PC-3 (cell line): ENCODE results near the gene HECTD1. TPM values are rescaled to one million over a fixed set of nuclear protein-coding genes. Genes with fewer than 3 reads are reported as not detected.

Experiments
- ATAC-seq: fragments of 200-7000 bp; cut with Tn5 transposase; 2 replicates; pipeline ENCODE4 v1.9.1; 2020; ENCODE audit warnings: mild to moderate bottlenecking, moderate library complexity
- BruUV-seq: library from RNA; stranded (reverse); fragments of 400-500 nt; replicated peaks from 2 replicates; lab custom pipeline; 2021; lab: Mats Ljungman, UMichigan
- CTCF ChIA-PET: fragments of 300-600 bp; sonication (Branson Sonifier 250); formaldehyde crosslinking; loops from one replicate; lab custom pipeline; 2022; ENCODE audit warnings: antibody characterized with exemption; lab: Charles Lee
- POLR2A ChIA-PET: fragments of 300-600 bp; sonication (Branson Sonifier 250); formaldehyde crosslinking; loops from one replicate; lab custom pipeline; 2022; ENCODE audit warnings: antibody characterized with exemption; ENCODE audit not compliant: unreplicated experiment; lab: Charles Lee
- DNase-seq: peaks from one replicate; pipeline ENCODE4 v3.0.0-alpha.2; 2015
- H2AFZ ChIP-seq: fragments of 300-600 bp; sonication (generic); 2 replicates; pipeline ENCODE4 v1.6.0; 2016; ENCODE audit warnings: antibody characterized with exemption, low read length
- H3F3A ChIP-seq: fragments of 300-600 bp; sonication (generic); one replicate; pipeline ENCODE4 v1.6.0; 2017; ENCODE audit warnings: antibody characterized with exemption, low read length, control low read depth, mild to moderate bottlenecking; ENCODE audit not compliant: unreplicated experiment
- H3K27ac ChIP-seq: fragments of 300-600 bp; sonication (generic); 2 replicates; pipeline ENCODE4 v1.5.1; 2016; ENCODE audit warnings: mild to moderate bottlenecking, low read length
- H3K27me3 ChIP-seq: fragments of 300-600 bp; sonication (generic); 2 replicates; pipeline ENCODE4 v1.6.1; 2016; ENCODE audit warnings: low read length, mixed read lengths
- H3K36me3 ChIP-seq: fragments of 300-600 bp; sonication (generic); 2 replicates; pipeline ENCODE4 v1.6.1; 2016; ENCODE audit warnings: low read depth, mixed run types, low read length, mixed read lengths
- H3K4me1 ChIP-seq: fragments of 300-600 bp; sonication (generic); 2 replicates; pipeline ENCODE4 v1.5.1; 2016; ENCODE audit warnings: low read length; ENCODE audit not compliant: insufficient read depth
- H3K4me2 ChIP-seq: fragments of 300-600 bp; sonication (generic); 2 replicates; pipeline ENCODE4 v1.6.0; 2016; ENCODE audit warnings: low read length
- H3K4me3 ChIP-seq: fragments of 300-600 bp; sonication (generic); 2 replicates; pipeline ENCODE4 v1.5.1; 2016; ENCODE audit warnings: mild to moderate bottlenecking, low read length, mixed read lengths
- H3K79me2 ChIP-seq: fragments of 300-600 bp; sonication (generic); 2 replicates; pipeline ENCODE4 v1.6.1; 2017; ENCODE audit warnings: low read length, mixed read lengths
- H3K9ac ChIP-seq: fragments of 300-600 bp; sonication (generic); 2 replicates; pipeline ENCODE4 v1.6.0; 2016; ENCODE audit warnings: mild to moderate bottlenecking, low read length
- H3K9me2 ChIP-seq: fragments of 300-600 bp; sonication (generic); replicated peaks from 2 replicates; pipeline ENCODE4 v1.6.1; 2016; ENCODE audit warnings: mixed run types, low read length, mixed read lengths
- H3K9me3 ChIP-seq: fragments of 300-600 bp; sonication (generic); 2 replicates; pipeline ENCODE4 v1.6.1; 2016; ENCODE audit warnings: low read length, mixed read lengths
- H4K20me1 ChIP-seq: fragments of 300-600 bp; sonication (generic); 2 replicates; pipeline ENCODE4 v1.6.1; 2016; ENCODE audit warnings: low read length, mixed read lengths
- EZH2 ChIP-seq: fragments of 300-600 bp; sonication (generic); IDR thresholded peaks from one replicate; pipeline ENCODE4 v1.6.1; 2017; ENCODE audit warnings: antibody characterized with exemption, mild to moderate bottlenecking, low read length; ENCODE audit not compliant: unreplicated experiment
- EZH2phosphoT487 ChIP-seq: fragments of 300-600 bp; sonication (generic); IDR thresholded peaks from 2 replicates; pipeline ENCODE4 v1.6.1; 2018; ENCODE audit warnings: mild to moderate bottlenecking, antibody characterized with exemption, low read length, borderline replicate concordance
- intact Hi-C: fragments of 100-400 bp; cut with micrococcal nuclease; formaldehyde crosslinking; loops from 2 replicates; pipeline ENCODE4 v1.9.0; 2023
- total RNA-seq: library from RNA; depleted of rRNA; stranded (reverse); fragments of >200 nt; gene quantifications from 2 replicates; pipeline ENCODE4 v1.2.3, GENCODE V29; 2014
- TF ChIP-seq, protein P1 (sequence below): fragments of 300-600 bp; sonication (generic); conservative IDR thresholded peaks from 2 replicates; pipeline ENCODE4 v1.5.1; 2017; ENCODE audit warnings: antibody characterized with exemption, low read depth, mild to moderate bottlenecking, low read length

HECTD1 gene
- total RNA-seq, 1 experiment from 2014 or later: 152 TPM

GRCh38 chr14:31078766-31079165 is 128.8 kb downstream of the HECTD1 start:
- TF ChIP-seq, protein P1, sequence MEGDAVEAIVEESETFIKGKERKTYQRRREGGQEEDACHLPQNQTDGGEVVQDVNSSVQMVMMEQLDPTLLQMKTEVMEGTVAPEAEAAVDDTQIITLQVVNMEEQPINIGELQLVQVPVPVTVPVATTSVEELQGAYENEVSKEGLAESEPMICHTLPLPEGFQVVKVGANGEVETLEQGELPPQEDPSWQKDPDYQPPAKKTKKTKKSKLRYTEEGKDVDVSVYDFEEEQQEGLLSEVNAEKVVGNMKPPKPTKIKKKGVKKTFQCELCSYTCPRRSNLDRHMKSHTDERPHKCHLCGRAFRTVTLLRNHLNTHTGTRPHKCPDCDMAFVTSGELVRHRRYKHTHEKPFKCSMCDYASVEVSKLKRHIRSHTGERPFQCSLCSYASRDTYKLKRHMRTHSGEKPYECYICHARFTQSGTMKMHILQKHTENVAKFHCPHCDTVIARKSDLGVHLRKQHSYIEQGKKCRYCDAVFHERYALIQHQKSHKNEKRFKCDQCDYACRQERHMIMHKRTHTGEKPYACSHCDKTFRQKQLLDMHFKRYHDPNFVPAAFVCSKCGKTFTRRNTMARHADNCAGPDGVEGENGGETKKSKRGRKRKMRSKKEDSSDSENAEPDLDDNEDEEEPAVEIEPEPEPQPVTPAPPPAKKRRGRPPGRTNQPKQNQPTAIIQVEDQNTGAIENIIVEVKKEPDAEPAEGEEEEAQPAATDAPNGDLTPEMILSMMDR: no peak
- TF ChIP-seq EZH2phosphoT487: no peak
- TF ChIP-seq EZH2: no peak
- ChIA-PET CTCF (no interaction called here), POLR2A (no interaction called here)
- BruUV-seq: no TSS peak
- no peaks in the 10 kb centered on the region for H3K9me3 ChIP-seq
- no peak overlapping the region for H3K4me3 ChIP-seq
- H3K4me1 ChIP-seq: peaks cover 16% of the 10 kb centered on the region
- no peak overlapping the region for H3K4me2 ChIP-seq
- H3K27me3 ChIP-seq: no peaks in the 10 kb centered on the region
- ATAC-seq (no peak), DNase-seq (no peak)
- H3K9me2 ChIP-seq: no peaks in the 10 kb centered on the region
- no peaks in the 10 kb centered on the region for H3K36me3 ChIP-seq
- intact Hi-C loops: no loop called here
- H4K20me1 ChIP-seq: no peaks in the 10 kb centered on the region
- no peaks in the 10 kb centered on the region for H3K79me2 ChIP-seq
- H3K9ac ChIP-seq: no peak overlapping the region
- H2AFZ ChIP-seq: no peak overlapping the region
- no peaks in the 10 kb centered on the region for H3F3A ChIP-seq
- no peak overlapping the region for H3K27ac ChIP-seq

DNA sequence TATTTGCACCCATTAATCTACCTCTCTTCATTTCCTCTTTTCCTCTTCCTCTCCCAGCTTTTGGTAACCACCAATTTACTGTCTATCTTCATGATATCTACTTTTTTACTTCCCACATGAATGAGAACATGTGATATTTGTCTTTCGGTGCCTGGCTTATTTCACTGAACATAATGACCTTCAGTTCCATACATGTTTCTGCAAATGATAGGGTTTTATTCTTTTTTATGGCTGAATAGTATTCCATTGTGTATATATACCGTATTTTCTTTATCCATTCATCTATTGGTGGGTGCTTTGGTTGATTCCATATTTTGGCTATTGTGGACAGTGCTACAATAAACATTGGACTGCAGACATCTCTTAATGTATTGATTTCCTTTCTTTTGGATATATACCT is 132.4 kb downstream of the HECTD1 start:
- TF ChIP-seq EZH2phosphoT487: no peak
- BruUV-seq: no TSS peak
- DNase-seq (no peak), ATAC-seq (no peak)
- no peaks in the 10 kb centered on the region for H3K79me2 ChIP-seq
- H3K27me3 ChIP-seq: no peaks in the 10 kb centered on the region
- ChIA-PET CTCF (no interaction called here), POLR2A (no interaction called here)
- intact Hi-C loops: no loop called here
- peaks cover 10% of the 10 kb centered on the region for H3K4me1 ChIP-seq
- no peaks in the 10 kb centered on the region for H3K9me2 ChIP-seq
- no peak overlapping the region for H3K27ac ChIP-seq
- no peak overlapping the region for H2AFZ ChIP-seq
- no peaks in the 10 kb centered on the region for H3K9me3 ChIP-seq
- no peak overlapping the region for H3K9ac ChIP-seq
- H3K4me3 ChIP-seq: no peak overlapping the region
- H4K20me1 ChIP-seq: no peaks in the 10 kb centered on the region
- no peaks in the 10 kb centered on the region for H3K36me3 ChIP-seq
- H3F3A ChIP-seq: no peaks in the 10 kb centered on the region
- H3K4me2 ChIP-seq: no peak overlapping the region

GRCh38 chr14:31071151-31071550 is 136.4 kb downstream of the HECTD1 start:
- ATAC-seq (no peak), DNase-seq (no peak)
- Histone ChIP-seq H3K9ac (no peak overlapping the region), H3K4me2 (no peak overlapping the region), H3K27ac (no peak overlapping the region), H3K4me1 (no peaks in the 10 kb centered on the region; the same call in 1 of the 2 replicates), H3K27me3 (no peaks in the 10 kb centered on the region), H3K4me3 (no peak overlapping the region), H2AFZ (no peak overlapping the region), H3K9me2 (no peaks in the 10 kb centered on the region), H3F3A (no peaks in the 10 kb centered on the region), H3K9me3 (no peaks in the 10 kb centered on the region), H3K36me3 (no peaks in the 10 kb centered on the region), H4K20me1 (no peaks in the 10 kb centered on the region), H3K79me2 (no peaks in the 10 kb centered on the region)
- POLR2A ChIA-PET: no interaction called here
- TF ChIP-seq EZH2phosphoT487: no peak
- TF ChIP-seq EZH2: no peak
- TF ChIP-seq, protein P1: no peak
- intact Hi-C loops: no loop called here
- CTCF ChIA-PET: no interaction called here
- BruUV-seq: no TSS peak
